Measurements from ENCODE around the gene SVIP.

SVIP gene

GRCh38 chr11:22778642-22779041 is 51.0 kb downstream of the SVIP start:
- Histone ChIP-seq H3K36me3 (ENCODE audit: control insufficient read depth, insufficient read depth, low read length) (no peaks in the 10 kb centered on the region), H3K4me2 (ENCODE audit: low read length) (no peak overlapping the region), H3K27me3 (ENCODE audit: control insufficient read depth, insufficient read depth, low read length) (no peaks in the 10 kb centered on the region), H3K27ac (no peak overlapping the region), H3K4me1 (no peaks in the 10 kb centered on the region), H3K4me3 (ENCODE audit: low read depth, low read length) (no peak overlapping the region), H3K79me2 (no peaks in the 10 kb centered on the region), H2AFZ (no peak overlapping the region), H3K9ac (no peak overlapping the region), H3K9me3 (ENCODE audit: control insufficient read depth, low read length) (no peaks in the 10 kb centered on the region)
- no peak for TF ChIP-seq CTCF (IDR thresholded peaks at IDR 0.05)

GRCh38 chr11:22775248-22775647 is 54.4 kb downstream of the SVIP start:
- Histone ChIP-seq H3K9ac (no peak overlapping the region), H3K27ac (no peak overlapping the region), H3K9me3 (ENCODE audit: control insufficient read depth, low read length) (no peaks in the 10 kb centered on the region), H3K4me2 (ENCODE audit: low read length) (no peak overlapping the region), H3K36me3 (ENCODE audit: control insufficient read depth, insufficient read depth, low read length) (no peaks in the 10 kb centered on the region), H2AFZ (no peak overlapping the region), H3K79me2 (no peaks in the 10 kb centered on the region), H3K4me1 (no peaks in the 10 kb centered on the region), H3K4me3 (ENCODE audit: low read depth, low read length) (no peak overlapping the region), H3K27me3 (ENCODE audit: control insufficient read depth, insufficient read depth, low read length) (no peaks in the 10 kb centered on the region)
- TF ChIP-seq CTCF (IDR thresholded peaks at IDR 0.05): no peak

- H2AFZ ChIP-seq: no peak overlapping the region
These were observed 54.9 kb downstream of the SVIP start for GRCh38 chr11:22774716-22775115.

GRCh38 chr11:22769081-22769480 is 60.5 kb downstream of the SVIP start:
- Histone ChIP-seq H2AFZ (no peak overlapping the region), H3K27me3 (ENCODE audit: control insufficient read depth, insufficient read depth, low read length) (no peaks in the 10 kb centered on the region), H3K79me2 (no peaks in the 10 kb centered on the region), H3K9ac (no peak overlapping the region), H3K36me3 (ENCODE audit: control insufficient read depth, insufficient read depth, low read length) (no peaks in the 10 kb centered on the region), H3K9me3 (ENCODE audit: control insufficient read depth, low read length) (no peaks in the 10 kb centered on the region), H3K4me2 (ENCODE audit: low read length) (no peak overlapping the region), H3K27ac (no peak overlapping the region), H3K4me1 (no peaks in the 10 kb centered on the region), H3K4me3 (ENCODE audit: low read depth, low read length) (no peak overlapping the region)
- no peak for TF ChIP-seq CTCF (IDR thresholded peaks at IDR 0.05)

More at GRCh38 chr11:22774716-22775115, 54.9 kb downstream of the SVIP start:
- no peaks in the 10 kb centered on the region for H3K9me3 ChIP-seq (ENCODE audit: control insufficient read depth, low read length)
- no peaks in the 10 kb centered on the region for H3K36me3 ChIP-seq (ENCODE audit: control insufficient read depth, insufficient read depth, low read length)
- no peak overlapping the region for H3K27ac ChIP-seq
- no peak overlapping the region for H3K9ac ChIP-seq
- no peak overlapping the region for H3K4me2 ChIP-seq (ENCODE audit: low read length)
- no peak for TF ChIP-seq CTCF (IDR thresholded peaks at IDR 0.05)
- H3K4me1 ChIP-seq: no peaks in the 10 kb centered on the region
- no peak overlapping the region for H3K4me3 ChIP-seq (ENCODE audit: low read depth, low read length)
- H3K79me2 ChIP-seq: no peaks in the 10 kb centered on the region
- no peaks in the 10 kb centered on the region for H3K27me3 ChIP-seq (ENCODE audit: control insufficient read depth, insufficient read depth, low read length)

Data from parathyroid adenoma (tissue), 2 donors.